Dendritic cell treated with granulocyte-macrophage colony-stimulating factor and Interleukin-4, amounts not matched to agents 40 ng/mL and 50 ng/mL, for 4 days (primary cell): ENCODE measurements around the gene FOXL3.

ENCODE experiments used
- H3K27ac Mint-ChIP-seq: one replicate; pipeline ENCODE4 v1.8.0; 2022; ENCODE audit warnings: mild to moderate bottlenecking, mixed read lengths
- H3K27me3 Mint-ChIP-seq: one replicate; pipeline ENCODE4 v1.8.0; 2022; ENCODE audit warnings: mild to moderate bottlenecking, mixed read lengths
- H3K36me3 Mint-ChIP-seq: one replicate; pipeline ENCODE4 v1.8.0; 2022; ENCODE audit warnings: low read depth, mixed read lengths
- H3K4me1 Mint-ChIP-seq: one replicate; pipeline ENCODE4 v1.8.0; 2022; ENCODE audit warnings: low read depth, mixed read lengths
- H3K4me3 Mint-ChIP-seq: one replicate; pipeline ENCODE4 v1.8.0; 2022; ENCODE audit warnings: mild to moderate bottlenecking, moderate library complexity, mixed read lengths
- H3K9me3 Mint-ChIP-seq: one replicate; pipeline ENCODE4 v1.8.0; 2022; ENCODE audit warnings: mixed read lengths
- intact Hi-C: fragments of 100-400 bp; cut with micrococcal nuclease; formaldehyde crosslinking; loops from one replicate; pipeline ENCODE4 v1.15.0; 2022

FOXL3 gene

GRCh38 chr7:302054-302992 lies 12.4 kb downstream of the FOXL3 start:
- H3K4me1 Mint-ChIP-seq, result no peaks in the 10 kb centered on the region
- H3K4me3 Mint-ChIP-seq, result no peak overlapping the region
- no peaks in the 10 kb centered on the region for H3K36me3 Mint-ChIP-seq
- H3K9me3 Mint-ChIP-seq, result peaks cover 8% of the 10 kb centered on the region
- no peak overlapping the region for H3K27ac Mint-ChIP-seq
- H3K27me3 Mint-ChIP-seq, result peaks cover 4% of the 10 kb centered on the region
- intact Hi-C loops, result no loop called here

- Mint-ChIP-seq H3K4me1 (no peaks in the 10 kb centered on the region), H3K36me3 (no peaks in the 10 kb centered on the region), H3K9me3 (peaks cover 8% of the 10 kb centered on the region), H3K4me3 (no peak overlapping the region), H3K27me3 (peaks cover 6% of the 10 kb centered on the region), H3K27ac (no peak overlapping the region)
- intact Hi-C loops, result no loop called here
These were observed 13.5 kb downstream of the FOXL3 start for GRCh38 chr7:303425-303824.

- intact Hi-C loops, result no loop called here
- no peak overlapping the region for H3K4me3 Mint-ChIP-seq
- no peak overlapping the region for H3K27ac Mint-ChIP-seq
- peaks cover 6% of the 10 kb centered on the region for H3K27me3 Mint-ChIP-seq
- H3K36me3 Mint-ChIP-seq, result no peaks in the 10 kb centered on the region
- peaks cover 8% of the 10 kb centered on the region for H3K9me3 Mint-ChIP-seq
- no peaks in the 10 kb centered on the region for H3K4me1 Mint-ChIP-seq
These were observed 14.1 kb downstream of the FOXL3 start for GRCh38 chr7:303884-304573.

GRCh38 chr7:304574-305409 lies 14.8 kb downstream of the FOXL3 start:
- H3K27me3 Mint-ChIP-seq, result peaks cover 9% of the 10 kb centered on the region
- H3K27ac Mint-ChIP-seq, result no peak overlapping the region
- H3K4me1 Mint-ChIP-seq, result no peaks in the 10 kb centered on the region
- peaks cover 8% of the 10 kb centered on the region for H3K9me3 Mint-ChIP-seq
- intact Hi-C loops, result no loop called here
- H3K36me3 Mint-ChIP-seq, result no peaks in the 10 kb centered on the region
- H3K4me3 Mint-ChIP-seq, result no peak overlapping the region

- Mint-ChIP-seq H3K36me3 (no peaks in the 10 kb centered on the region), H3K27ac (no peak overlapping the region), H3K9me3 (peaks cover 8% of the 10 kb centered on the region), H3K27me3 (peaks cover 9% of the 10 kb centered on the region), H3K4me1 (no peaks in the 10 kb centered on the region), H3K4me3 (no peak overlapping the region)
- intact Hi-C loops, result no loop called here
These were observed 15.6 kb downstream of the FOXL3 start for GRCh38 chr7:305410-306151.

- Mint-ChIP-seq H3K4me1 (no peaks in the 10 kb centered on the region), H3K27ac (no peak overlapping the region), H3K27me3 (peaks cover 23% of the 10 kb centered on the region), H3K9me3 (peaks cover 8% of the 10 kb centered on the region), H3K36me3 (no peaks in the 10 kb centered on the region), H3K4me3 (no peak overlapping the region)
- intact Hi-C loops, result no loop called here
These were observed 18.0 kb downstream of the FOXL3 start for GRCh38 chr7:307970-308369.

GRCh38 chr7:309586-310228 lies 19.7 kb downstream of the FOXL3 start:
- H3K4me3 Mint-ChIP-seq, result no peak overlapping the region
- intact Hi-C loops, result no loop called here
- H3K36me3 Mint-ChIP-seq, result no peaks in the 10 kb centered on the region
- H3K9me3 Mint-ChIP-seq, result peaks cover 2% of the 10 kb centered on the region
- H3K27ac Mint-ChIP-seq, result no peak overlapping the region
- peaks cover 24% of the 10 kb centered on the region for H3K27me3 Mint-ChIP-seq
- no peaks in the 10 kb centered on the region for H3K4me1 Mint-ChIP-seq

GRCh38 chr7:311131-311680 lies 21.2 kb downstream of the FOXL3 start:
- Mint-ChIP-seq H3K4me1 (no peaks in the 10 kb centered on the region), H3K9me3 (peaks cover 7% of the 10 kb centered on the region), H3K36me3 (no peaks in the 10 kb centered on the region), H3K4me3 (no peak overlapping the region), H3K27me3 (peaks cover 34% of the 10 kb centered on the region), H3K27ac (no peak overlapping the region)
- intact Hi-C loops, result no loop called here

- H3K27me3 Mint-ChIP-seq, result peaks cover 37% of the 10 kb centered on the region
- no peak overlapping the region for H3K27ac Mint-ChIP-seq
- no peak overlapping the region for H3K4me3 Mint-ChIP-seq
- H3K4me1 Mint-ChIP-seq, result no peaks in the 10 kb centered on the region
- H3K36me3 Mint-ChIP-seq, result no peaks in the 10 kb centered on the region
- intact Hi-C loops, result no loop called here
- H3K9me3 Mint-ChIP-seq, result peaks cover 7% of the 10 kb centered on the region
These were observed 21.8 kb downstream of the FOXL3 start for GRCh38 chr7:311796-312195.

GRCh38 chr7:312424-312823 lies 22.5 kb downstream of the FOXL3 start:
- Mint-ChIP-seq H3K4me1 (no peaks in the 10 kb centered on the region), H3K4me3 (no peak overlapping the region), H3K9me3 (peaks cover 7% of the 10 kb centered on the region), H3K36me3 (no peaks in the 10 kb centered on the region), H3K27me3 (peaks cover 40% of the 10 kb centered on the region), H3K27ac (no peak overlapping the region)
- intact Hi-C loops, result no loop called here

GRCh38 chr7:314853-315252 lies 24.9 kb downstream of the FOXL3 start:
- peaks cover 7% of the 10 kb centered on the region for H3K9me3 Mint-ChIP-seq
- intact Hi-C loops, result no loop called here
- H3K27ac Mint-ChIP-seq, result no peak overlapping the region
- no peak overlapping the region for H3K4me3 Mint-ChIP-seq
- H3K27me3 Mint-ChIP-seq, result peaks cover 53% of the 10 kb centered on the region
- no peaks in the 10 kb centered on the region for H3K36me3 Mint-ChIP-seq
- H3K4me1 Mint-ChIP-seq, result no peaks in the 10 kb centered on the region

GRCh38 chr7:315516-316265 lies 25.7 kb downstream of the FOXL3 start:
- H3K4me3 Mint-ChIP-seq, result no peak overlapping the region
- H3K4me1 Mint-ChIP-seq, result no peaks in the 10 kb centered on the region
- peaks cover 7% of the 10 kb centered on the region for H3K9me3 Mint-ChIP-seq
- H3K36me3 Mint-ChIP-seq, result no peaks in the 10 kb centered on the region
- no peak overlapping the region for H3K27ac Mint-ChIP-seq
- intact Hi-C loops, result no loop called here
- peaks cover 55% of the 10 kb centered on the region for H3K27me3 Mint-ChIP-seq
